Neural crest cell (in vitro differentiated cells): Measurements from ENCODE around the gene AKAP13. TPM values are rescaled to one million over a fixed set of nuclear protein-coding genes. Genes with fewer than 3 reads are reported as not detected.
"Not testable (repeated sequence)": the region's sequence is repeated elsewhere in the genome, so short reads cannot be mapped to it uniquely, and the experiment has no call there.

ENCODE experiments used
- DNase-seq: peaks from one replicate; pipeline ENCODE4 v3.0.0; 2021; ENCODE audit warnings: low read depth, mixed read lengths, low spot score
- H3K27ac Mint-ChIP-seq: one replicate; pipeline ENCODE4 v1.8.0; 2021; ENCODE audit warnings: mild to moderate bottlenecking, mixed read lengths; ENCODE audit not compliant: unreplicated experiment
- H3K27me3 Mint-ChIP-seq: 2 replicates; pipeline ENCODE4 v1.8.0; 2021; ENCODE audit warnings: low read depth, mild to moderate bottlenecking, mixed read lengths
- H3K36me3 Mint-ChIP-seq: 2 replicates; pipeline ENCODE4 v1.8.0; 2021; ENCODE audit warnings: low read depth, mild to moderate bottlenecking, mixed read lengths
- H3K4me1 Mint-ChIP-seq: 2 replicates; pipeline ENCODE4 v1.8.0; 2021; ENCODE audit warnings: mixed read lengths
- H3K4me3 Mint-ChIP-seq: one replicate; pipeline ENCODE4 v1.8.0; 2021; ENCODE audit warnings: mild to moderate bottlenecking, mixed read lengths
- H3K9me3 Mint-ChIP-seq: 2 replicates; pipeline ENCODE4 v1.8.0; 2021; ENCODE audit warnings: mixed read lengths
- total RNA-seq: library from RNA; stranded (reverse); gene quantifications from 2 replicates; pipeline ENCODE4 v1.2.1, GENCODE V29; 2021
- TF ChIP-seq, protein P1 (sequence below): fragments of 200-600 bp; sonication (generic); conservative IDR thresholded peaks from 2 replicates; pipeline ENCODE4 v1.5.0; 2021; ENCODE audit warnings: antibody characterized with exemption, mild to moderate bottlenecking

The AKAP13 gene
- total RNA-seq, 1 donor from 2014 or later: 81.3 TPM

DNA sequence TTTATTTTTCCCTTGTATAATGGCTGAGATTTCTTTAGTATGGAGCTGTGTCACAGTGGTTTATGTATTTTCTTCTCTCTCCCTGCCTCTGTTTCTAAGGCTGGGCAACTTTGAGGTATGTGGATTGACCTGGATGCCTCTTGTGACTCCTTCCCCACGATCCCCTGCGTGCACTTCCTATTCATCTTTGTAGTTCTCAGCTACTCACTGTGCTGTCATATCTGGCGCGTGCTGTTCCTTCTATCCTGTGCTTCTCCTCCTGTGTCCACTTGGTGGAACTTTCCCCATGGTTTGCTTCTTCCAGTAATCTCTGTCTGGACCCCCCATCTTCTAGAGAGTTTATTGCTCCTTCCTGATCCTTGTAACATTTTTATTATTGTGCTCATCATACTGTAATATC, 97.3 kb downstream of the AKAP13 start:
- Mint-ChIP-seq H3K36me3 (no peaks in the 10 kb centered on the region), H3K27ac (no peak overlapping the region), H3K4me1 (peaks cover 68% of the 10 kb centered on the region), H3K9me3 (no peaks in the 10 kb centered on the region), H3K4me3 (no peak overlapping the region), H3K27me3 (no peaks in the 10 kb centered on the region)
- TF ChIP-seq, protein P1, sequence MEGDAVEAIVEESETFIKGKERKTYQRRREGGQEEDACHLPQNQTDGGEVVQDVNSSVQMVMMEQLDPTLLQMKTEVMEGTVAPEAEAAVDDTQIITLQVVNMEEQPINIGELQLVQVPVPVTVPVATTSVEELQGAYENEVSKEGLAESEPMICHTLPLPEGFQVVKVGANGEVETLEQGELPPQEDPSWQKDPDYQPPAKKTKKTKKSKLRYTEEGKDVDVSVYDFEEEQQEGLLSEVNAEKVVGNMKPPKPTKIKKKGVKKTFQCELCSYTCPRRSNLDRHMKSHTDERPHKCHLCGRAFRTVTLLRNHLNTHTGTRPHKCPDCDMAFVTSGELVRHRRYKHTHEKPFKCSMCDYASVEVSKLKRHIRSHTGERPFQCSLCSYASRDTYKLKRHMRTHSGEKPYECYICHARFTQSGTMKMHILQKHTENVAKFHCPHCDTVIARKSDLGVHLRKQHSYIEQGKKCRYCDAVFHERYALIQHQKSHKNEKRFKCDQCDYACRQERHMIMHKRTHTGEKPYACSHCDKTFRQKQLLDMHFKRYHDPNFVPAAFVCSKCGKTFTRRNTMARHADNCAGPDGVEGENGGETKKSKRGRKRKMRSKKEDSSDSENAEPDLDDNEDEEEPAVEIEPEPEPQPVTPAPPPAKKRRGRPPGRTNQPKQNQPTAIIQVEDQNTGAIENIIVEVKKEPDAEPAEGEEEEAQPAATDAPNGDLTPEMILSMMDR: no peak
- no peak for DNase-seq

DNA sequence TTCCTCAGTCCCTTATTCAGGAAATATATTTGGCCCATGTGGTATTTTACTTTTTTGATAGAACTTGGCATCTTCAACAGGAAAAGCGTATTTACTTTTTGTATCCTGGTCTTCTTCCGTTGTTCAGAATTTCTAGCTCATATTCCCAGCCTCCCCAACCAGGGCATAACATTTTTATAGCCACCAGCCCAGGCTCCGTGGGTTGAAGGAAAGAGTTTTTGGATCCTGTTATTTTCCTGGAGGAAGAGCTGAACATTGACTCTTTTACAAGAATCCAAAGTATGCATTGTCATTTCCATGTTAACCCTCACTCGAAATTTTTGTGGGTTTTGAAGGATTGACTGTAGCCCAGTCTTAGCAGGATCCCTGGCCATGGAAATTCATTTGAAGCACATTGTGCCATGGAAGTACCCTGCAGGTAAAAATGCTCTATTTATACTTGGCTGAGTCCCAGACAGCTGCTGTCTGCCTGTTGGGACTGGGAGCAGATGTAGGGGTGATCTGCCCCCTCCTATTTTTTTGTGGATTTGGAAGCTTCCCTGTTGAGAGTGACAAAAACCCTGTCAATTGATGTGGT, 98.8 kb downstream of the AKAP13 start:
- Mint-ChIP-seq H3K27me3 (no peaks in the 10 kb centered on the region), H3K4me3 (no peak overlapping the region), H3K9me3 (no peaks in the 10 kb centered on the region), H3K4me1 (peaks cover 63% of the 10 kb centered on the region), H3K27ac (peak overlapping the region; percentile 39), H3K36me3 (no peaks in the 10 kb centered on the region)
- TF ChIP-seq, protein P1: no peak
- DNase-seq: no peak

DNA sequence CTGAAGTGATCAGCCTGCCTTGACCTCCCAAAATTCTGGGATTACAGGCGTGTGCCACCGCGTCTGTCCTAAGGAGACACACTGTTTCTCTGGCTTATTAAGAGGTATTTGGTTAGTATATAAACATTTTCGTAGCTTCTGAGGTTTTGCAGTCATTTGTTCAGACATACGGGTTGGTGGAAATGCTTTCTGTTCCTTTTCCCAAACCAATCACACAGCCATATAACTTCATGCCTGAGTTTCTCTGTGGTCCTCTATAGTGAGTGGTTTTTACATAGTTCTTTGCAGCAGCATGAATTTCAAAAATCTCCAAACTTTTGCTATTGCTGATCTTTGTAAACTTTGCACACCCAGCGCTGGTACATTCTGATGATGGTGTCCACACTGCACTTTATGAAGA, 100.5 kb downstream of the AKAP13 start:
- no peak for DNase-seq
- no peak overlapping the region for H3K27ac Mint-ChIP-seq
- TF ChIP-seq, protein P1: no peak
- no peak overlapping the region for H3K4me3 Mint-ChIP-seq
- H3K27me3 Mint-ChIP-seq: no peaks in the 10 kb centered on the region
- no peaks in the 10 kb centered on the region for H3K9me3 Mint-ChIP-seq
- peaks cover 72% of the 10 kb centered on the region for H3K4me1 Mint-ChIP-seq
- no peaks in the 10 kb centered on the region for H3K36me3 Mint-ChIP-seq

DNA sequence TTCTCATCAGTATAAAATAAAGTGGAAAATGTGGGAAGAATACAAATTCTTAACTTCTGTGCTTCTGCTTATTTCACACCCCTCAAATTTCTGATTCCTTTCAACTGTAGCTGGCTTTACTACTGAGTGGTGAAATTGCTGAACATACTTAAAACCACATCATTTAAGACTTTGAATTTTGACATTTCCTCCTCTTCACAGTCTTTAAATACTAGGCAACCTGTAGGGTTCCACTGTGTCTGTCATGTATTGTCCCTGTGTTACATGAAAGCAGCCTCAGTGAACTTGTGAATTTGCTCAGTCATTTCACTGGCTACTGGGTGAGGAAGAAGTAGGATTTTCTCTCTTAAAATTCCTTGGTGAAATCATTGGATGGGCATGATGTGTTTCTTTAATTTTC, 101.1 kb downstream of the AKAP13 start:
- not testable (repeated sequence) for H3K9me3 Mint-ChIP-seq, H3K27ac Mint-ChIP-seq, H3K36me3 Mint-ChIP-seq, H3K4me3 Mint-ChIP-seq, H3K27me3 Mint-ChIP-seq, DNase-seq
- peaks cover 75% of the 10 kb centered on the region for H3K4me1 Mint-ChIP-seq

DNA sequence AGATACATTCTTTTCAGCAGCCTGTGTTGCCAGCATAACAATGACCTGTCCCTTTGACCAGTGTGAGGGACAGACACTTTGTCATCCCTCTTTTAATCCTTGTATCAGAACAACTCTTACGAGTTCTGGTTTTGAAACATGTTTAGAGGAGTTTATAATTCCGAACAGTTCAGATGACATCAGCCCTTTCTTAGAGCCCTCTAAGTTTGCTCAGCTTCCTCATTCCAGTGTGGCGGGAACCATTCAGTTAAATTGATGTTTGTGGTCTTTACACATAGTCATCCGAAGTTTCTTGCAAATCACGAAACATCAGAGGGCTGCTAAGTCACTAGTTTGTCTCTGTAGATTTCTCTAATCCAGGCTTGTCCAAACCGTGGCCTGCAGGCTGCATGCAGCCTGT, 102.5 kb downstream of the AKAP13 start:
- no peak overlapping the region for H3K4me3 Mint-ChIP-seq
- H3K27me3 Mint-ChIP-seq: no peaks in the 10 kb centered on the region
- H3K4me1 Mint-ChIP-seq: peaks cover 68% of the 10 kb centered on the region
- no peaks in the 10 kb centered on the region for H3K36me3 Mint-ChIP-seq
- H3K27ac Mint-ChIP-seq: peak overlapping the region; percentile 6
- DNase-seq: no peak
- H3K9me3 Mint-ChIP-seq: no peaks in the 10 kb centered on the region
- TF ChIP-seq, protein P1: no peak

DNA sequence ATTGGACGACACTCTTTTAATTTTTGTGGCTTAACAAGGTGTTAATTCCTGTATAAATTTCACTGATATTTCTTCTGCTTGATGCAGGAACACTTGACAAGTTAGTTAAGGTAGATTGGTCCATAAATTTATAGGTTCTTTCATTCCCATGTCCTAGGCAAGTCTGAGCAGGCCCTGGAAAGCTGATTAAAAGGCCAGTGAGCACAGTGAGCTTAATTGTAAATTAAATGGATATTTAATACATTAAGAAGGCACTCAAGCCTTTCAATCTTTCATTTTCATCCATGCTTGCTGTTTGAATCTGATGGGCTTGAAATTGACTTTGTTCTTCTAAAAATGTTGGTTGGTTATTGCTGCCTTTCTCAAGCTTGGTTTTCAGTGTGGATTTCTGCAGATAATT, 103.6 kb downstream of the AKAP13 start:
- not testable (repeated sequence) for H3K36me3 Mint-ChIP-seq, H3K9me3 Mint-ChIP-seq, DNase-seq, H3K27me3 Mint-ChIP-seq, H3K4me3 Mint-ChIP-seq
- Mint-ChIP-seq H3K27ac (peak overlapping the region; percentile 65), H3K4me1 (peaks cover 68% of the 10 kb centered on the region)

DNA sequence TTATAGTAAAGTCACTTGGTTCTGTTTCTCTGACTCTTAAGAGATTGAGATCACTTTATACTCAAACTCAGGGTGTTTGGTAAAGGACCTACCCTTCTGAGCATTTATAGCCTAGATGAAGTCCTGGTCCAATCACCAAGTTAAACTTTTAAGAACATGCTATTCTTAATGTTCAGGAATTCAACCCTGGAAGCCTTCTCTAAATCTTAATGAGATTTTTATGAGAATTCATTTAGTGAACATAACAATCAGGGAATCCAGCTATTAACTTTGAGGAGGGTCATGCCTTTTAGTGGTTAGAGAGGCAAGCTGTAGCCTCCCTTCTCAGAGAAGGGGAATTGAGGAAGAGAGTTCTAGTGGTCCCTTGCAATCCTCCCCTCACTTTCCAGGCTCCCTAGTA, 104.5 kb downstream of the AKAP13 start:
- not testable (repeated sequence) for H3K4me3 Mint-ChIP-seq, H3K27me3 Mint-ChIP-seq, H3K27ac Mint-ChIP-seq, DNase-seq, H3K9me3 Mint-ChIP-seq, H3K36me3 Mint-ChIP-seq
- peaks cover 67% of the 10 kb centered on the region for H3K4me1 Mint-ChIP-seq
